MCF 10A (cell line): ENCODE data around the gene RAPSN. TPM values are rescaled to one million over a fixed set of nuclear protein-coding genes. Genes with fewer than 3 reads are reported as not detected.

ENCODE experiments used
- BruUV-seq: library from RNA; stranded (reverse); fragments of 400-500 nt; replicated peaks from 2 replicates; lab custom pipeline; 2021; lab: Mats Ljungman, UMichigan
- CTCF ChIA-PET: fragments of 300-600 bp; sonication (Branson Sonifier 250); formaldehyde crosslinking; extraction: SDS; loops from one replicate; lab custom pipeline; 2021; ENCODE audit warnings: antibody characterized with exemption, inconsistent platforms; lab: Yijun Ruan, JAX
- POLR2A ChIA-PET: fragments of 300-600, 350-650 bp; sonication (Branson Sonifier 250); formaldehyde crosslinking; extraction: SDS; loops from one replicate; lab custom pipeline; 2020; ENCODE audit warnings: antibody characterized with exemption, inconsistent platforms; lab: Yijun Ruan, JAX
- DNase-seq: peaks from one replicate; pipeline ENCODE4 v3.0.0-alpha.2; 2018; ENCODE audit not compliant: unreplicated experiment
- H3K27ac Mint-ChIP-seq: one replicate; pipeline ENCODE4 v1.8.0; 2022; ENCODE audit warnings: mild to moderate bottlenecking, low read depth, mixed read lengths; ENCODE audit not compliant: unreplicated experiment
- H3K27me3 Mint-ChIP-seq: one replicate; pipeline ENCODE4 v1.8.0; 2022; ENCODE audit warnings: mixed read lengths; ENCODE audit not compliant: insufficient read depth, unreplicated experiment
- H3K36me3 Mint-ChIP-seq: one replicate; pipeline ENCODE4 v1.8.0; 2022; ENCODE audit warnings: mild to moderate bottlenecking, moderate library complexity, mixed read lengths; ENCODE audit not compliant: insufficient read depth, unreplicated experiment
- H3K4me1 Mint-ChIP-seq: one replicate; pipeline ENCODE4 v1.8.0; 2022; ENCODE audit warnings: mixed read lengths; ENCODE audit not compliant: insufficient read depth, unreplicated experiment
- H3K4me3 Mint-ChIP-seq: one replicate; pipeline ENCODE4 v1.8.0; 2022; ENCODE audit warnings: mild to moderate bottlenecking, moderate library complexity, mixed read lengths; ENCODE audit not compliant: unreplicated experiment
- H3K9me3 Mint-ChIP-seq: one replicate; pipeline ENCODE4 v1.8.0; 2022; ENCODE audit warnings: mixed read lengths; ENCODE audit not compliant: unreplicated experiment
- CTCF ChIP-seq: fragments of 200-600 bp; IDR thresholded peaks from one replicate; pipeline ENCODE4 v1.8.0; 2022; ENCODE audit warnings: antibody characterized with exemption, mild to moderate bottlenecking; ENCODE audit not compliant: unreplicated experiment
- intact Hi-C: fragments of 100-400 bp; cut with micrococcal nuclease; formaldehyde crosslinking; loops from 2 replicates; pipeline ENCODE4 v1.14.1; 2022
- total RNA-seq: library from RNA; stranded (reverse); gene quantifications from 2 replicates; pipeline ENCODE4 v1.2.3, GENCODE V29; 2022

The RAPSN gene
- total RNA-seq, 1 experiment from 2014 or later = 0.51 TPM

- no peak for DNase-seq
- peaks cover 52% of the 10 kb centered on the region for H3K36me3 Mint-ChIP-seq
- peaks cover 42% of the 10 kb centered on the region for H3K4me1 Mint-ChIP-seq
- H3K27ac Mint-ChIP-seq = peak overlapping the region; percentile 98
- BruUV-seq = TSS peak; percentile 15
- no peaks in the 10 kb centered on the region for H3K27me3 Mint-ChIP-seq
- H3K9me3 Mint-ChIP-seq = no peaks in the 10 kb centered on the region
- H3K4me3 Mint-ChIP-seq = peak overlapping the region; percentile 93
- TF ChIP-seq CTCF = no peak
- POLR2A ChIA-PET = interaction anchor here (1.0 to 5.9 kb wide), 4 partner anchors 8 to 141 kb away, joined by 3 to 75 read pairs (median 4); partner anchors contain the start of gene PSMC3
- intact Hi-C loops = no loop called here
- CTCF ChIA-PET = interaction anchor here (0.6 to 2.2 kb wide), 13 partner anchors 8 to 583 kb away, joined by 3 to 9 read pairs (median 4); partner anchors contain the start of gene PSMC3
These were observed 38.3 kb downstream of the RAPSN start for GRCh38 chr11:47410370-47411264.

- ChIA-PET CTCF (interaction anchor here (0.6 to 1.6 kb wide), 14 partner anchors 15 to 583 kb away, joined by 3 to 7 read pairs (median 3); partner anchors contain the start of gene PSMC3), POLR2A (interaction anchor here (0.5 to 5.9 kb wide), 17 partner anchors 9 to 423 kb away, joined by 3 to 75 read pairs (median 4); partner anchors contain the start of genes ACP2, DDB2, FNBP4 and PSMC3)
- TF ChIP-seq CTCF = no peak
- H3K27me3 Mint-ChIP-seq = no peaks in the 10 kb centered on the region
- DNase-seq = peak; percentile 66
- H3K27ac Mint-ChIP-seq = peak overlapping the region; percentile 98
- no peaks in the 10 kb centered on the region for H3K9me3 Mint-ChIP-seq
- H3K4me1 Mint-ChIP-seq = peaks cover 36% of the 10 kb centered on the region
- peaks cover 43% of the 10 kb centered on the region for H3K36me3 Mint-ChIP-seq
- intact Hi-C loops = loop anchor here (2.0 to 5.0 kb wide), 2 partner anchors 45 to 232 kb away; partner anchors contain the start of gene ARFGAP2
- peak overlapping the region; percentile 93 for H3K4me3 Mint-ChIP-seq
- BruUV-seq = no TSS peak
These were observed 39.2 kb downstream of the RAPSN start for GRCh38 chr11:47409440-47410369.

GRCh38 chr11:47408598-47409439 is 40.1 kb downstream of the RAPSN start:
- CTCF ChIA-PET = interaction anchor here (0.6 to 2.6 kb wide), 6 partner anchors 16 to 448 kb away, joined by 3 to 24 read pairs (median 4); no protein-coding TSS in a partner anchor

More at GRCh38 chr11:47408598-47409439, 40.1 kb downstream of the RAPSN start:
- Mint-ChIP-seq H3K36me3 (peaks cover 34% of the 10 kb centered on the region), H3K27ac (peak overlapping the region; percentile 98), H3K4me1 (peaks cover 31% of the 10 kb centered on the region), H3K4me3 (peak overlapping the region; percentile 93), H3K27me3 (no peaks in the 10 kb centered on the region), H3K9me3 (no peaks in the 10 kb centered on the region)
- BruUV-seq = TSS peak; percentile 29
- peak; percentile 78 for DNase-seq
- POLR2A ChIA-PET = interaction anchor here (0.5 to 5.9 kb wide), 17 partner anchors 8 to 582 kb away, joined by 3 to 75 read pairs (median 4); partner anchors contain the start of genes ACP2, DDB2, FNBP4 and KBTBD4
- TF ChIP-seq CTCF = no peak
- intact Hi-C loops = loop anchor here (1.0 to 5.0 kb wide), 3 partner anchors 35 to 232 kb away; partner anchors contain the start of gene ARFGAP2
